Tibial artery (tissue), 4 donors: Measurements from ENCODE around the gene MBNL2.
A peak's percentile ranks its signal among the peaks of the same experiment; 100 is the strongest.

Experiments used
- DNase-seq, 2 donors: peaks; one replicate each; pipeline ENCODE4 v3.0.0-alpha.2; 2019
- H3K27ac ChIP-seq, 2 donors: fragments of 200-600 bp; sonication (generic) in 1 of 2; 1 replicate in 1 of 2; 2 replicates in 1 of 2; pipeline ENCODE4 v1.5.1; 2018 to 2019; ENCODE audit warnings: mild to moderate bottlenecking in 1 of 2
- H3K27me3 ChIP-seq, 2 donors: fragments of 200-600 bp; sonication (generic) in 1 of 2; one replicate each; pipeline versions ENCODE4 v1.5.1 to v1.6.0; 2016 to 2019
- H3K36me3 ChIP-seq, 3 donors: fragments of 200-600 bp; sonication (generic) in 2 of 3; one replicate each; pipeline ENCODE4 v1.5.1; 2016 to 2019; ENCODE audit warnings: mild to moderate bottlenecking in 2 of 3
- H3K4me1 ChIP-seq, 4 donors: fragments of 200-600 bp; sonication (generic) in 2 of 4; 1 replicate in 3 of 4; 2 replicates in 1 of 4; pipeline ENCODE4 v1.5.1; 2016 to 2019
- H3K4me3 ChIP-seq, 2 donors: fragments of 200-600 bp; sonication (generic) in 1 of 2; 1 replicate in 1 of 2; 2 replicates in 1 of 2; pipeline ENCODE4 v1.5.1; 2018 to 2019; ENCODE audit warnings: mild to moderate bottlenecking in 2 of 2
- H3K9me3 ChIP-seq, 3 donors: fragments of 200-600 bp; sonication (generic) in 1 of 3; one replicate each; pipeline ENCODE4 v1.5.1; 2016 to 2019
- intact Hi-C: fragments of 100-400 bp; cut with DNase I; formaldehyde crosslinking; loops from one replicate; pipeline ENCODE4 v1.15.0; 2023; ENCODE audit warnings: low total_unique reads
- TF ChIP-seq, protein P1 (sequence below), 2 experiments: fragments of 200-600 bp in 1 of 2; fragments of 450-650 bp in 1 of 2; IDR thresholded peaks; one replicate each; pipeline ENCODE4 v1.5.1; 2017 to 2019; ENCODE audit warnings: antibody characterized with exemption in 2 of 2, mild to moderate bottlenecking in 1 of 2, moderate library complexity in 1 of 2

Gene MBNL2

GRCh38 chr13:97249093-97249795 lies 27.1 kb downstream of the MBNL2 start:
- H3K4me1 ChIP-seq = peaks cover 0 to 94% (median 30%) of the 10 kb centered on the region in 4 donors
- H3K9me3 ChIP-seq = no peaks in the 10 kb centered on the region
- no peaks in the 10 kb centered on the region for H3K27me3 ChIP-seq
- peak overlapping the region; percentile 7 to 23 for H3K4me3 ChIP-seq
- intact Hi-C loops = no loop called here
- H3K27ac ChIP-seq = peak overlapping the region; percentile 62 to 68
- TF ChIP-seq, protein P1, sequence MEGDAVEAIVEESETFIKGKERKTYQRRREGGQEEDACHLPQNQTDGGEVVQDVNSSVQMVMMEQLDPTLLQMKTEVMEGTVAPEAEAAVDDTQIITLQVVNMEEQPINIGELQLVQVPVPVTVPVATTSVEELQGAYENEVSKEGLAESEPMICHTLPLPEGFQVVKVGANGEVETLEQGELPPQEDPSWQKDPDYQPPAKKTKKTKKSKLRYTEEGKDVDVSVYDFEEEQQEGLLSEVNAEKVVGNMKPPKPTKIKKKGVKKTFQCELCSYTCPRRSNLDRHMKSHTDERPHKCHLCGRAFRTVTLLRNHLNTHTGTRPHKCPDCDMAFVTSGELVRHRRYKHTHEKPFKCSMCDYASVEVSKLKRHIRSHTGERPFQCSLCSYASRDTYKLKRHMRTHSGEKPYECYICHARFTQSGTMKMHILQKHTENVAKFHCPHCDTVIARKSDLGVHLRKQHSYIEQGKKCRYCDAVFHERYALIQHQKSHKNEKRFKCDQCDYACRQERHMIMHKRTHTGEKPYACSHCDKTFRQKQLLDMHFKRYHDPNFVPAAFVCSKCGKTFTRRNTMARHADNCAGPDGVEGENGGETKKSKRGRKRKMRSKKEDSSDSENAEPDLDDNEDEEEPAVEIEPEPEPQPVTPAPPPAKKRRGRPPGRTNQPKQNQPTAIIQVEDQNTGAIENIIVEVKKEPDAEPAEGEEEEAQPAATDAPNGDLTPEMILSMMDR (IDR thresholded peaks at IDR 0.05) = no peak
- H3K36me3 ChIP-seq = no peaks in the 10 kb centered on the region
- no peak for DNase-seq

- Histone ChIP-seq H3K27ac (peak overlapping the region; percentile 62 to 68), H3K4me3 (peak overlapping the region; percentile 7 to 23), H3K27me3 (no peaks in the 10 kb centered on the region), H3K4me1 (peaks cover 0 to 94% (median 30%) of the 10 kb centered on the region in 4 donors), H3K9me3 (no peaks in the 10 kb centered on the region), H3K36me3 (no peaks in the 10 kb centered on the region)
- intact Hi-C loops = no loop called here
- DNase-seq = no peak
- TF ChIP-seq, protein P1 (IDR thresholded peaks at IDR 0.05) = no peak
These were observed 27.8 kb downstream of the MBNL2 start for GRCh38 chr13:97249796-97250495.

- Histone ChIP-seq H3K4me1 (peaks cover 0 to 94% (median 33%) of the 10 kb centered on the region in 4 donors), H3K27me3 (no peaks in the 10 kb centered on the region), H3K27ac (peak overlapping the region; percentile 62 to 68), H3K9me3 (no peaks in the 10 kb centered on the region), H3K4me3 (peak overlapping the region in 1 of 2 donors; percentile 5), H3K36me3 (no peaks in the 10 kb centered on the region)
- intact Hi-C loops = no loop called here
- DNase-seq = no peak
- TF ChIP-seq, protein P1 (IDR thresholded peaks at IDR 0.05) = no peak
These were observed 28.4 kb downstream of the MBNL2 start for GRCh38 chr13:97250560-97250959.

DNA sequence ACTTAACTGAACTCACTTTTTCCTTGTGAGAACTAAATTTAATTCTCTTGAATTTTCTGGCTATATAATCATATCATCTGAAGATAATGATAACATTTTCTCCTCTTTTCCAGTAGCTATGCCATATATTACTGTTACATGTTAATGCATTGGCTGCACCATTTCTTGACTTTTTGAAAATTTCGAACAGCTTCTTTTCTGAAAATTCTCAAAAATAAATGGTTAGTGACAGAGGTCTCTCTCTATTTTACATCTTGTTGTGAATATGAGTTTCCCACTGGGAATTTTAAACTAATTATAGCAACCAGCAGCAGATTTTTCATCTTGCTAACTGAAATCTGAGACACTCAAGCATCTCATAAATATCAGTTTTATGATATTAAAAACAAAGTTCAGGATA lies 30.6 kb downstream of the MBNL2 start:
- Histone ChIP-seq H3K36me3 (no peaks in the 10 kb centered on the region), H3K9me3 (no peaks in the 10 kb centered on the region), H3K27ac (peak overlapping the region; percentile 39 to 71), H3K4me1 (peaks cover 0 to 95% (median 48%) of the 10 kb centered on the region in 4 donors), H3K27me3 (no peaks in the 10 kb centered on the region), H3K4me3 (no peak overlapping the region)
- TF ChIP-seq, protein P1 (IDR thresholded peaks at IDR 0.05) = no peak
- intact Hi-C loops = no loop called here
- no peak for DNase-seq

GRCh38 chr13:97253581-97254293 lies 31.6 kb downstream of the MBNL2 start:
- no peak for DNase-seq
- Histone ChIP-seq H3K27me3 (no peaks in the 10 kb centered on the region), H3K4me3 (no peak overlapping the region), H3K27ac (peak overlapping the region; percentile 68 to 71), H3K4me1 (peaks cover 0 to 95% (median 57%) of the 10 kb centered on the region in 4 donors), H3K9me3 (no peaks in the 10 kb centered on the region), H3K36me3 (no peaks in the 10 kb centered on the region)
- TF ChIP-seq, protein P1 (IDR thresholded peaks at IDR 0.05) = no peak
- intact Hi-C loops = no loop called here
